ENCODE results near the gene BRMS1.

BRMS1 gene

GRCh38 chr11:66336234-66337102, 8.4 kb downstream of the BRMS1 start, which contains the start of gene RIN1:
TSS of gene RIN1 (minus strand) at chr11:66336434. CDS start at chr11:66336402, 32 bp downstream.
- peak; percentile 36 to 41 for DNase-seq

GRCh38 chr11:66335531-66336233, 9.2 kb downstream of the BRMS1 start:
- peak in 1 of 2 donors; percentile 44 for DNase-seq

- DNase-seq = no peak
These were observed 10.1 kb downstream of the BRMS1 start for GRCh38 chr11:66334605-66335442.

GRCh38 chr11:66333896-66334604, 10.9 kb downstream of the BRMS1 start:
- no peak for DNase-seq

- no peak for DNase-seq
These were observed 11.6 kb downstream of the BRMS1 start for GRCh38 chr11:66333220-66333877.

GRCh38 chr11:66332371-66333219, 12.3 kb downstream of the BRMS1 start:
- no peak for DNase-seq

GRCh38 chr11:66331542-66332370, 13.1 kb downstream of the BRMS1 start:
- DNase-seq = no peak

- no peak for DNase-seq
These were observed 14.0 kb downstream of the BRMS1 start for GRCh38 chr11:66330931-66331330.

- no peak for DNase-seq
These were observed 15.7 kb downstream of the BRMS1 start for GRCh38 chr11:66329165-66329673.

- DNase-seq = peak; percentile 62 to 74
These were observed 16.4 kb downstream of the BRMS1 start for GRCh38 chr11:66328302-66329144.

GRCh38 chr11:66328031-66328301, 16.9 kb downstream of the BRMS1 start:
- DNase-seq = no peak

- no peak for DNase-seq
These were observed 17.5 kb downstream of the BRMS1 start for GRCh38 chr11:66327171-66328030.

GRCh38 chr11:66326261-66327111, 18.4 kb downstream of the BRMS1 start:
- DNase-seq = peak in 1 of 2 donors; percentile 38

- DNase-seq = no peak
These were observed 19.6 kb downstream of the BRMS1 start for GRCh38 chr11:66325263-66325671.

- no peak for DNase-seq
These were observed 20.2 kb downstream of the BRMS1 start for GRCh38 chr11:66324664-66325063.

- DNase-seq = no peak
These were observed 21.2 kb downstream of the BRMS1 start for GRCh38 chr11:66323684-66324083.

Data from bone marrow (tissue), 2 donors.